RWPE2 (cell line): ENCODE results near the gene MED15.
A peak's percentile ranks its signal among the peaks of the same experiment; 100 is the strongest.

Experiments used
- ATAC-seq: fragments of 200-7000 bp; cut with Tn5 transposase; 3 replicates; pipeline ENCODE4 v1.9.1; 2021; ENCODE audit warnings: low read depth
- DNase-seq: peaks from one replicate; pipeline ENCODE4 v3.0.0-alpha.2; 2020; ENCODE audit warnings: low spot score
- H3K27ac ChIP-seq: fragments of 450-650 bp; 2 replicates; pipeline ENCODE4 v1.5.1; 2017; ENCODE audit warnings: mild to moderate bottlenecking; ENCODE audit not compliant: poor library complexity, severe bottlenecking
- H3K27me3 ChIP-seq: fragments of 250-450 bp; sonication (Bioruptor Pico); 2 replicates; pipeline ENCODE4 v1.5.1; 2021; ENCODE audit warnings: mild to moderate bottlenecking, moderate library complexity; ENCODE audit not compliant: insufficient read depth, poor library complexity, severe bottlenecking
- H3K36me3 ChIP-seq: fragments of 250-450 bp; sonication (Bioruptor Pico); 2 replicates; pipeline ENCODE4 v1.5.1; 2020; ENCODE audit warnings: low read depth, mild to moderate bottlenecking, moderate library complexity
- H3K4me1 ChIP-seq: fragments of 250-450 bp; sonication (Bioruptor Pico); 2 replicates; pipeline ENCODE4 v1.5.1; 2021; ENCODE audit warnings: mild to moderate bottlenecking, moderate library complexity; ENCODE audit not compliant: insufficient read depth, poor library complexity, severe bottlenecking
- H3K4me3 ChIP-seq: fragments of 250-450 bp; sonication (Bioruptor Pico); 2 replicates; pipeline ENCODE4 v1.5.1; 2021; ENCODE audit warnings: mild to moderate bottlenecking, moderate library complexity; ENCODE audit not compliant: severe bottlenecking
- H3K9me3 ChIP-seq: fragments of 250-450 bp; sonication (Bioruptor Pico); 2 replicates; pipeline ENCODE4 v1.5.1; 2021; ENCODE audit warnings: mild to moderate bottlenecking, moderate library complexity; ENCODE audit not compliant: severe bottlenecking
- TF ChIP-seq, protein P1 (sequence below): fragments of 450-650 bp; IDR thresholded peaks from one replicate; pipeline ENCODE4 v1.5.1; 2017; ENCODE audit warnings: mild to moderate bottlenecking, moderate library complexity; ENCODE audit not compliant: poor library complexity, severe bottlenecking

Gene MED15

GRCh38 chr22:20523086-20523983 is 15.9 kb downstream of the MED15 start:
- DNase-seq (no peak), ATAC-seq (no peak)
- Histone ChIP-seq H3K4me1 (peaks cover 59% of the 10 kb centered on the region), H3K36me3 (peaks cover 68% of the 10 kb centered on the region), H3K27me3 (no peaks in the 10 kb centered on the region), H3K9me3 (no peaks in the 10 kb centered on the region), H3K4me3 (no peak overlapping the region), H3K27ac (peak overlapping the region; percentile 99)
- TF ChIP-seq, protein P1, sequence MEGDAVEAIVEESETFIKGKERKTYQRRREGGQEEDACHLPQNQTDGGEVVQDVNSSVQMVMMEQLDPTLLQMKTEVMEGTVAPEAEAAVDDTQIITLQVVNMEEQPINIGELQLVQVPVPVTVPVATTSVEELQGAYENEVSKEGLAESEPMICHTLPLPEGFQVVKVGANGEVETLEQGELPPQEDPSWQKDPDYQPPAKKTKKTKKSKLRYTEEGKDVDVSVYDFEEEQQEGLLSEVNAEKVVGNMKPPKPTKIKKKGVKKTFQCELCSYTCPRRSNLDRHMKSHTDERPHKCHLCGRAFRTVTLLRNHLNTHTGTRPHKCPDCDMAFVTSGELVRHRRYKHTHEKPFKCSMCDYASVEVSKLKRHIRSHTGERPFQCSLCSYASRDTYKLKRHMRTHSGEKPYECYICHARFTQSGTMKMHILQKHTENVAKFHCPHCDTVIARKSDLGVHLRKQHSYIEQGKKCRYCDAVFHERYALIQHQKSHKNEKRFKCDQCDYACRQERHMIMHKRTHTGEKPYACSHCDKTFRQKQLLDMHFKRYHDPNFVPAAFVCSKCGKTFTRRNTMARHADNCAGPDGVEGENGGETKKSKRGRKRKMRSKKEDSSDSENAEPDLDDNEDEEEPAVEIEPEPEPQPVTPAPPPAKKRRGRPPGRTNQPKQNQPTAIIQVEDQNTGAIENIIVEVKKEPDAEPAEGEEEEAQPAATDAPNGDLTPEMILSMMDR, result no peak

- Histone ChIP-seq H3K4me3 (no peak overlapping the region), H3K4me1 (peaks cover 61% of the 10 kb centered on the region), H3K27me3 (no peaks in the 10 kb centered on the region), H3K9me3 (no peaks in the 10 kb centered on the region), H3K27ac (peak overlapping the region; percentile 99), H3K36me3 (peaks cover 61% of the 10 kb centered on the region)
- ATAC-seq (peak; percentile 60), DNase-seq (no peak)
- TF ChIP-seq, protein P1, result no peak
Observed at GRCh38 chr22:20524004-20524481, 16.6 kb downstream of the MED15 start.

- ATAC-seq, result no peak
- H3K27me3 ChIP-seq, result no peaks in the 10 kb centered on the region
- H3K36me3 ChIP-seq, result peaks cover 57% of the 10 kb centered on the region
- H3K4me1 ChIP-seq, result peaks cover 65% of the 10 kb centered on the region
- peak overlapping the region; percentile 99 for H3K27ac ChIP-seq
- no peaks in the 10 kb centered on the region for H3K9me3 ChIP-seq
- TF ChIP-seq, protein P1, result no peak
- H3K4me3 ChIP-seq, result no peak overlapping the region
- DNase-seq, result no peak
Observed at GRCh38 chr22:20525048-20525447, 17.6 kb downstream of the MED15 start.

- ATAC-seq, result no peak
- H3K27ac ChIP-seq, result peak overlapping the region; percentile 99
- no peak overlapping the region for H3K4me3 ChIP-seq
- H3K9me3 ChIP-seq, result no peaks in the 10 kb centered on the region
- peaks cover 75% of the 10 kb centered on the region for H3K4me1 ChIP-seq
- peaks cover 50% of the 10 kb centered on the region for H3K36me3 ChIP-seq
- no peak for DNase-seq
- TF ChIP-seq, protein P1, result no peak
- no peaks in the 10 kb centered on the region for H3K27me3 ChIP-seq
Observed at GRCh38 chr22:20526305-20526627, 18.9 kb downstream of the MED15 start.
